22Rv1 (cell line): ENCODE measurements around the gene BMP2K.

Experiments
- ZFX ChIP-seq: fragments of 450-650 bp; IDR thresholded peaks from 2 replicates; pipeline ENCODE4 v1.6.1; 2017; ENCODE audit warnings: antibody characterized with exemption, borderline replicate concordance
- TF ChIP-seq, protein P1 (sequence below): fragments of 450-650 bp; IDR thresholded peaks from 2 replicates; pipeline ENCODE4 v1.5.1; 2017; ENCODE audit warnings: mild to moderate bottlenecking

DNA sequence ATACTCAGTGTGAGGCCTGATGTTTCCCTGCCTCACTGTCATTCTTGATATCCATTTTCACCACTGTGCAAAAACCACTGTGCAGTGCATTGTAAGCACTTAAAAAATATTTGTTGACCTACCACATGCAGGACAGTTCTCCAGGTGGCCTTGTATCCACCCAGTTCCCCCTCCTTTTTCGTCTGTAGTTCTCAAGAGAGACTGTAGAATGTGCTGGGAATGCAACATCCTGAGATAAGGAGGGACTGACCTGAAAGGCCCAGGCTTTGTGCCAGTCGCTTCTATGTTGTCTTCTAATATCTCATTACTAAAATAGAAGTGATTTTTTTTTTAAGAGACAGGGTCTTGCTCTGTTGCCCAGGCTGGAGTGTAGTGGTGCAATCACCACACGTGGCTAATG is 184.8 kb downstream of the BMP2K start:
- TF ChIP-seq, protein P1, sequence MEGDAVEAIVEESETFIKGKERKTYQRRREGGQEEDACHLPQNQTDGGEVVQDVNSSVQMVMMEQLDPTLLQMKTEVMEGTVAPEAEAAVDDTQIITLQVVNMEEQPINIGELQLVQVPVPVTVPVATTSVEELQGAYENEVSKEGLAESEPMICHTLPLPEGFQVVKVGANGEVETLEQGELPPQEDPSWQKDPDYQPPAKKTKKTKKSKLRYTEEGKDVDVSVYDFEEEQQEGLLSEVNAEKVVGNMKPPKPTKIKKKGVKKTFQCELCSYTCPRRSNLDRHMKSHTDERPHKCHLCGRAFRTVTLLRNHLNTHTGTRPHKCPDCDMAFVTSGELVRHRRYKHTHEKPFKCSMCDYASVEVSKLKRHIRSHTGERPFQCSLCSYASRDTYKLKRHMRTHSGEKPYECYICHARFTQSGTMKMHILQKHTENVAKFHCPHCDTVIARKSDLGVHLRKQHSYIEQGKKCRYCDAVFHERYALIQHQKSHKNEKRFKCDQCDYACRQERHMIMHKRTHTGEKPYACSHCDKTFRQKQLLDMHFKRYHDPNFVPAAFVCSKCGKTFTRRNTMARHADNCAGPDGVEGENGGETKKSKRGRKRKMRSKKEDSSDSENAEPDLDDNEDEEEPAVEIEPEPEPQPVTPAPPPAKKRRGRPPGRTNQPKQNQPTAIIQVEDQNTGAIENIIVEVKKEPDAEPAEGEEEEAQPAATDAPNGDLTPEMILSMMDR = no peak
- no peak for TF ChIP-seq ZFX
